Measurements from ENCODE around the gene KRT79.

KRT79 gene

GRCh38 chr12:52834727-52835001, 553 bp upstream of the KRT79 start:
- DNase-seq, result no peak

- no peak for DNase-seq
Measured at GRCh38 chr12:52832985-52833905, 866 bp downstream of the KRT79 start.

GRCh38 chr12:52832451-52832850, 1.7 kb downstream of the KRT79 start:
- DNase-seq, result no peak

- DNase-seq, result no peak
Measured at GRCh38 chr12:52831251-52831650, 2.9 kb downstream of the KRT79 start.

- no peak for DNase-seq
Measured at GRCh38 chr12:52829986-52830770, 3.9 kb downstream of the KRT79 start.

- DNase-seq, result no peak
Measured at GRCh38 chr12:52828591-52829021, 5.5 kb downstream of the KRT79 start.

GRCh38 chr12:52828156-52828555, 6.0 kb downstream of the KRT79 start:
- DNase-seq, result no peak

- DNase-seq, result no peak
Measured at GRCh38 chr12:52827499-52828090, 6.5 kb downstream of the KRT79 start.

- DNase-seq, result no peak
Measured at GRCh38 chr12:52826611-52827498, 7.3 kb downstream of the KRT79 start.

- DNase-seq, result no peak
Measured at GRCh38 chr12:52825961-52826360, 8.2 kb downstream of the KRT79 start.

GRCh38 chr12:52824741-52825410, 9.2 kb downstream of the KRT79 start:
- no peak for DNase-seq

- DNase-seq, result no peak
Measured at GRCh38 chr12:52823761-52824450, 10.2 kb downstream of the KRT79 start.

GRCh38 chr12:52822771-52823510, 11.2 kb downstream of the KRT79 start:
- DNase-seq, result no peak

GRCh38 chr12:52821826-52822660, 12.1 kb downstream of the KRT79 start:
- DNase-seq, result no peak

GRCh38 chr12:52821071-52821730, 12.9 kb downstream of the KRT79 start:
- DNase-seq, result no peak

GRCh38 chr12:52820521-52820920, 13.6 kb downstream of the KRT79 start:
- DNase-seq, result no peak

- no peak for DNase-seq
Measured at GRCh38 chr12:52819731-52820510, 14.2 kb downstream of the KRT79 start.

GRCh38 chr12:52818887-52819420, 15.2 kb downstream of the KRT79 start:
- DNase-seq, result no peak
